Neural cell (in vitro differentiated cells): ENCODE data around the gene SLC29A2. TPM values are rescaled to one million over a fixed set of nuclear protein-coding genes. Genes with fewer than 3 reads are reported as not detected.

ENCODE experiments used
- H2AFZ ChIP-seq: fragments of 200-600, 300-800 bp; sonication (generic), shearing (Covaris generic); 2 replicates; pipeline ENCODE4 v1.6.0; 2014; ENCODE audit warnings: low read depth, mild to moderate bottlenecking, antibody characterized with exemption, low read length, moderate library complexity
- H3F3A ChIP-seq: fragments of 200-600 bp; shearing (Covaris generic); 2 replicates; pipeline ENCODE4 v1.6.1; 2016; ENCODE audit warnings: mild to moderate bottlenecking, moderate library complexity, mixed read lengths, antibody characterized with exemption, low read length; ENCODE audit not compliant: insufficient read depth, poor library complexity, severe bottlenecking
- H3K27ac ChIP-seq: fragments of 200-600, 300-800 bp; sonication (generic), shearing (Covaris generic); 2 replicates; pipeline ENCODE4 v1.5.1; 2014; ENCODE audit warnings: mild to moderate bottlenecking, low read length, moderate library complexity
- H3K27me3 ChIP-seq: fragments of 300-800, 200-600 bp; sonication (generic), shearing (Covaris generic); 2 replicates; pipeline ENCODE4 v1.6.0; 2014; ENCODE audit warnings: mild to moderate bottlenecking, low read depth, low read length, moderate library complexity; ENCODE audit not compliant: insufficient read depth
- H3K36me3 ChIP-seq: fragments of 300-800, 200-600 bp; sonication (generic), shearing (Covaris generic); 2 replicates; pipeline ENCODE4 v1.5.1; 2014; ENCODE audit warnings: mild to moderate bottlenecking, antibody characterized with exemption, low read length, moderate library complexity; ENCODE audit not compliant: insufficient read depth
- H3K4me2 ChIP-seq: fragments of 300-800, 200-600 bp; sonication (generic), shearing (Covaris generic); 2 replicates; pipeline ENCODE4 v1.6.0; 2014; ENCODE audit warnings: mild to moderate bottlenecking, low read length
- H3K4me3 ChIP-seq: fragments of 300-800, 200-600 bp; sonication (generic), shearing (Covaris generic); 2 replicates; pipeline ENCODE4 v1.5.1; 2014; ENCODE audit warnings: mild to moderate bottlenecking, low read length, moderate library complexity
- H3K79me2 ChIP-seq: fragments of 200-600 bp; shearing (Covaris generic); replicated peaks from 2 replicates; pipeline ENCODE4 v1.6.0; 2014; ENCODE audit warnings: mild to moderate bottlenecking, low read length, moderate library complexity; ENCODE audit not compliant: insufficient read depth
- H3K9ac ChIP-seq: fragments of 300-800, 200-600 bp; sonication (generic), shearing (Covaris generic); 2 replicates; pipeline ENCODE4 v1.6.1; 2016; ENCODE audit warnings: mild to moderate bottlenecking, low read length, mixed read lengths
- H3K9me2 ChIP-seq: fragments of 200-600 bp; shearing (Covaris generic); 2 replicates; pipeline ENCODE4 v1.6.1; 2016; ENCODE audit warnings: mild to moderate bottlenecking, low read length, mixed read lengths; ENCODE audit not compliant: insufficient read depth
- H3K9me3 ChIP-seq: fragments of 200-600, 300-800 bp; sonication (generic), shearing (Covaris generic); 2 replicates; pipeline ENCODE4 v1.6.1; 2016; ENCODE audit warnings: mild to moderate bottlenecking, mixed run types, low read length, moderate library complexity, mixed read lengths
- H4K20me1 ChIP-seq: fragments of 200-600 bp; shearing (Covaris generic); 2 replicates; pipeline ENCODE4 v1.6.1; 2016; ENCODE audit warnings: mild to moderate bottlenecking, mixed run types; ENCODE audit not compliant: insufficient read depth
- CTCF ChIP-seq: fragments of 450-650 bp; IDR thresholded peaks from 2 replicates; pipeline ENCODE4 v1.5.1; 2014; ENCODE audit warnings: antibody characterized with exemption, mild to moderate bottlenecking, moderate library complexity; ENCODE audit not compliant: poor library complexity, severe bottlenecking
- EP300 ChIP-seq: fragments of 450-650 bp; conservative IDR thresholded peaks from 2 replicates; pipeline ENCODE4 v1.6.1; 2014; ENCODE audit warnings: antibody characterized with exemption, mild to moderate bottlenecking, moderate library complexity; ENCODE audit not compliant: poor library complexity, severe bottlenecking
- EZH2 ChIP-seq: fragments of 200-600, 300-800 bp; shearing (Covaris generic), sonication (generic); IDR thresholded peaks from 2 replicates; pipeline ENCODE4 v1.6.1; 2014; ENCODE audit warnings: antibody characterized with exemption, low read length, borderline replicate concordance, mild to moderate bottlenecking; ENCODE audit not compliant: insufficient read depth, poor library complexity, severe bottlenecking
- MXI1 ChIP-seq: fragments of 450-650 bp; conservative IDR thresholded peaks from 2 replicates; pipeline ENCODE4 v1.6.1; 2014; ENCODE audit warnings: antibody characterized with exemption, mild to moderate bottlenecking; ENCODE audit not compliant: poor library complexity, severe bottlenecking
- POLR2AphosphoS5 ChIP-seq: IDR thresholded peaks from 2 replicates; pipeline ENCODE4 v1.6.1; 2012
- RAD21 ChIP-seq: fragments of 450-650 bp; conservative IDR thresholded peaks from 2 replicates; pipeline ENCODE4 v1.6.1; 2014; ENCODE audit warnings: antibody characterized with exemption, mild to moderate bottlenecking, moderate library complexity
- SMC3 ChIP-seq: fragments of 450-650 bp; conservative IDR thresholded peaks from 2 replicates; pipeline ENCODE4 v1.6.1; 2014; ENCODE audit warnings: antibody characterized with exemption, mild to moderate bottlenecking, moderate library complexity; ENCODE audit not compliant: poor library complexity
- TAF1 ChIP-seq: IDR thresholded peaks from 2 replicates; pipeline ENCODE4 v1.6.1; 2012; ENCODE audit warnings: low read depth
- polyA plus RNA-seq: library from polyadenylated mRNA; depleted of rRNA; stranded (reverse); fragments of >200 nt; gene quantifications from 2 replicates; pipeline ENCODE4 v1.2.3, GENCODE V29; 2014
- TF ChIP-seq, protein P1 (sequence below): IDR thresholded peaks from 2 replicates; pipeline ENCODE4 v1.6.1; 2012; ENCODE audit warnings: borderline replicate concordance

SLC29A2 gene
- polyA plus RNA-seq, 1 donor from 2014 or later: 1.7 TPM

- H3K27ac ChIP-seq: no peak overlapping the region
- H3K36me3 ChIP-seq: no peaks in the 10 kb centered on the region
- H3K4me2 ChIP-seq: no peak overlapping the region
- TF ChIP-seq EP300: no peak
- no peak for TF ChIP-seq POLR2AphosphoS5
- no peak for TF ChIP-seq TAF1
- no peak for TF ChIP-seq SMC3
- TF ChIP-seq EZH2: no peak
- no peak for TF ChIP-seq RAD21
- TF ChIP-seq, protein P1, sequence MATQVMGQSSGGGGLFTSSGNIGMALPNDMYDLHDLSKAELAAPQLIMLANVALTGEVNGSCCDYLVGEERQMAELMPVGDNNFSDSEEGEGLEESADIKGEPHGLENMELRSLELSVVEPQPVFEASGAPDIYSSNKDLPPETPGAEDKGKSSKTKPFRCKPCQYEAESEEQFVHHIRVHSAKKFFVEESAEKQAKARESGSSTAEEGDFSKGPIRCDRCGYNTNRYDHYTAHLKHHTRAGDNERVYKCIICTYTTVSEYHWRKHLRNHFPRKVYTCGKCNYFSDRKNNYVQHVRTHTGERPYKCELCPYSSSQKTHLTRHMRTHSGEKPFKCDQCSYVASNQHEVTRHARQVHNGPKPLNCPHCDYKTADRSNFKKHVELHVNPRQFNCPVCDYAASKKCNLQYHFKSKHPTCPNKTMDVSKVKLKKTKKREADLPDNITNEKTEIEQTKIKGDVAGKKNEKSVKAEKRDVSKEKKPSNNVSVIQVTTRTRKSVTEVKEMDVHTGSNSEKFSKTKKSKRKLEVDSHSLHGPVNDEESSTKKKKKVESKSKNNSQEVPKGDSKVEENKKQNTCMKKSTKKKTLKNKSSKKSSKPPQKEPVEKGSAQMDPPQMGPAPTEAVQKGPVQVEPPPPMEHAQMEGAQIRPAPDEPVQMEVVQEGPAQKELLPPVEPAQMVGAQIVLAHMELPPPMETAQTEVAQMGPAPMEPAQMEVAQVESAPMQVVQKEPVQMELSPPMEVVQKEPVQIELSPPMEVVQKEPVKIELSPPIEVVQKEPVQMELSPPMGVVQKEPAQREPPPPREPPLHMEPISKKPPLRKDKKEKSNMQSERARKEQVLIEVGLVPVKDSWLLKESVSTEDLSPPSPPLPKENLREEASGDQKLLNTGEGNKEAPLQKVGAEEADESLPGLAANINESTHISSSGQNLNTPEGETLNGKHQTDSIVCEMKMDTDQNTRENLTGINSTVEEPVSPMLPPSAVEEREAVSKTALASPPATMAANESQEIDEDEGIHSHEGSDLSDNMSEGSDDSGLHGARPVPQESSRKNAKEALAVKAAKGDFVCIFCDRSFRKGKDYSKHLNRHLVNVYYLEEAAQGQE: no peak
- TF ChIP-seq MXI1: no peak
- TF ChIP-seq CTCF: no peak
- no peaks in the 10 kb centered on the region for H3K9me2 ChIP-seq
- peaks cover 11% of the 10 kb centered on the region for H3K27me3 ChIP-seq
- H3K4me3 ChIP-seq: no peak overlapping the region
- H3K79me2 ChIP-seq: no peaks in the 10 kb centered on the region
- no peaks in the 10 kb centered on the region for H4K20me1 ChIP-seq
- H2AFZ ChIP-seq: no peak overlapping the region
- no peaks in the 10 kb centered on the region for H3K9me3 ChIP-seq
- H3F3A ChIP-seq: no peaks in the 10 kb centered on the region
- no peak overlapping the region for H3K9ac ChIP-seq
Measured at GRCh38 chr11:66314561-66315497, 56.7 kb downstream of the SLC29A2 start.

DNA sequence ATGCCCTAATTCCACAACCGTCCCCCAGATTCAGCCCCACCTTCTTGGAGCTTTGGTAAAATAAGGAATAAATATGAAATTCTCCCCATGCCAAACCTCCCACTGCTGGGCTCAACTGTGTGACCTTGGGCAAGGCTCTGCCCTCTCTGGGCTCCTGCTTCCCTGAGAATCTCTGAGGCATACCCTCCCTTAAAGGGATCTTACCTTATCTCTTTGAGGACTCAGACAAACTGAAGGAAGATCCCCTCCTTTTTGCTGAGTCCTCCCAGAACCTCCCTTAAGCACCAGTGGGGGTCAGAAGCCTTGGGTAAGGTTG is 57.4 kb downstream of the SLC29A2 start:
- Histone ChIP-seq H3K36me3 (no peaks in the 10 kb centered on the region), H3K9ac (no peak overlapping the region), H4K20me1 (no peaks in the 10 kb centered on the region), H3K4me3 (no peak overlapping the region), H3K27me3 (peaks cover 11% of the 10 kb centered on the region), H2AFZ (no peak overlapping the region), H3F3A (no peaks in the 10 kb centered on the region), H3K9me3 (no peaks in the 10 kb centered on the region), H3K27ac (no peak overlapping the region), H3K4me2 (no peak overlapping the region), H3K9me2 (no peaks in the 10 kb centered on the region), H3K79me2 (no peaks in the 10 kb centered on the region)
- no peak for TF ChIP-seq POLR2AphosphoS5
- no peak for TF ChIP-seq TAF1
- no peak for TF ChIP-seq SMC3
- TF ChIP-seq, protein P1: no peak
- TF ChIP-seq EP300: no peak
- TF ChIP-seq RAD21: no peak
